ENCODE data around the gene AKAP13.

Gene AKAP13

DNA sequence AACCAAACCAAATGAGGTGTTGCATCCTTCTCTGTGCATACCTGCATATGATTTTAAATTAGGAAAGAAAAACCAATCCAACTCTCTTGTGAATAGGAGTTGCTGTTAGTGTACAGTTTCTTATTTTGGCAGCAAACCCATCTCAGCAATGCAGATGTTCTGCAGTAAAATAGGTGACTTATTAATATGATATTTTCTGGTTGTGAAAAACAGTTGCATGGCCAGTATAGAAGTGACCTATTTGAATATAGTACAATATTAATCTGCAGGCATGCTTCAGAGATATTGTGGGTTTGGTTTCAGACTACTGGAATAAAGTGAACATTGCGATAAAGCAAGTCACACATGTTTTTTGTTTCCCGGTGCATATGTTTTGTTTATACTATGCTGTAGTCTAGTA, 42.2 kb downstream of the AKAP13 start:
- H3K4me3 ChIP-seq (ENCODE audit: low read depth, low read length), result no peak overlapping the region
- in situ Hi-C loops (cut with HindIII; ENCODE audit: low sequenced_read_pairs), result no loop called here
- DNase-seq (ENCODE audit: low read depth), result no peak
- TF ChIP-seq CTCF (IDR thresholded peaks at IDR 0.05; ENCODE audit: low read depth, low read length, missing control alignments), result no peak

- no peak overlapping the region for H3K4me3 ChIP-seq (ENCODE audit: low read depth, low read length)
- in situ Hi-C loops (cut with HindIII; ENCODE audit: low sequenced_read_pairs), result no loop called here
- no peak for DNase-seq (ENCODE audit: low read depth)
- TF ChIP-seq CTCF (IDR thresholded peaks at IDR 0.05; ENCODE audit: low read depth, low read length, missing control alignments), result no peak
Observed at GRCh38 chr15:85423256-85423655, 42.9 kb downstream of the AKAP13 start.

GRCh38 chr15:85424154-85424553, 43.8 kb downstream of the AKAP13 start:
- in situ Hi-C loops (cut with HindIII; ENCODE audit: low sequenced_read_pairs), result no loop called here
- H3K4me3 ChIP-seq (ENCODE audit: low read depth, low read length), result no peak overlapping the region
- no peak for DNase-seq (ENCODE audit: low read depth)
- TF ChIP-seq CTCF (IDR thresholded peaks at IDR 0.05; ENCODE audit: low read depth, low read length, missing control alignments), result no peak

- no peak overlapping the region for H3K4me3 ChIP-seq (ENCODE audit: low read depth, low read length)
- DNase-seq (ENCODE audit: low read depth), result no peak
- TF ChIP-seq CTCF (IDR thresholded peaks at IDR 0.05; ENCODE audit: low read depth, low read length, missing control alignments), result no peak
- in situ Hi-C loops (cut with HindIII; ENCODE audit: low sequenced_read_pairs), result no loop called here
Observed at GRCh38 chr15:85426481-85426880, 46.1 kb downstream of the AKAP13 start.

DNA sequence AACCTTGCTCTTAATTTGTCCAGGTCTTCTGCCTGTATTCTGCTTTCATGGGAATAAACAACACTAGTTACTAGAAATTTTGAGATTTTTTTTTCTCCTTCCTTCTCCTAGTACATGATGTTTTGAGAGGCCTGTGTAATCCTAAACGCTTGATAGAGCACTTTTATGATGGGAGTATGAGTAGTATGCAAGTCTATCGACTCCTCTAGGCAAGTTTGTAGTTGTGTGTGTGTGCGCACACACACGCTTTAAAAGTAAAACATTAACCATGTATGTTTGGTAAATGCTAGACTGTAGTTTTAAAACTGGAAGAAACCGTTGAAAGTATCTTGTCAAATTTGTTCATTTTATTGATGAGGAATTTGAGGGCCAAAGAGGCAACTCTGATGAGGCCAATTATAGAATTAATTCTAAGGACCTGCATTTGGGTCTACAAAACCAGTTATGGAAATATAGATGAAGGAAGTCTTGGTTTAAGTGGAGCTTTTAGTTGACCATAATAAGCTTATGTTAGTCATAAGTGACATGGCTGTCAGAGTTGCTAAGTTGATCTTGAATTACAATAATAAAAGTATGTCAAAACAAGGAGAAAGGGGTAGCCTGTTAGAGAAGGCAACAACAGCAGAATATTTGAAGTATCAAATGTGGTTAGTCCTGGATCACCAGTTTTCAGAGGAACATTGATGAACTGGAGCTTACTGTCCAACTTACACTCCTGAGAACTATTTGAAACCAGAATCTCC, 47.1 kb downstream of the AKAP13 start:
- in situ Hi-C loops (cut with HindIII; ENCODE audit: low sequenced_read_pairs), result no loop called here

DNA sequence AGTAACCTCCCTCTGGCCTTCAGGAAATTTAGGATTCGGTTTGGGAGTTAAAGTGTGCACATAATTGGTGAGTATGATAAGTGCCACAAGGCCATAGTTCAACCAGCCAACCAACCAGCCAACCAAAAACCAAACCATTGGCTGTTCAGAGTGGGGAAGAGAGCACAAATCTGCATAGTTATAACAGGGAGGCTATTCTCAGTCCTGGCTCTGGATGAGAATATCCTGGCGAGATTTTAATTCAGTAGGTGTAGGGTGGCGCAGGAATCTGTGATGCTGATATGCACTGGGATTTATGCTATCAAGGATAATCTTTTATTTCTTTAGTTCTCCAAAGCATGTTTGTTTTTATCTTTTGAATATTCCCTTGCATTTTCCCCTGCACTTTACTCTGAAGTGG, 49.1 kb downstream of the AKAP13 start:
- in situ Hi-C loops (cut with HindIII; ENCODE audit: low sequenced_read_pairs), result no loop called here
- no peak for TF ChIP-seq CTCF (IDR thresholded peaks at IDR 0.05; ENCODE audit: low read depth, low read length, missing control alignments)
- H3K4me3 ChIP-seq (ENCODE audit: low read depth, low read length), result no peak overlapping the region
- DNase-seq (ENCODE audit: low read depth), result no peak

More for the DNA sequence above, 47.1 kb downstream of the AKAP13 start:
- H3K4me3 ChIP-seq (ENCODE audit: low read depth, low read length), result no peak overlapping the region
- DNase-seq (ENCODE audit: low read depth), result no peak
- no peak for TF ChIP-seq CTCF (IDR thresholded peaks at IDR 0.05; ENCODE audit: low read depth, low read length, missing control alignments)
